ENCODE results near the gene FAM174B.
A peak's percentile ranks its signal among the peaks of the same experiment; 100 is the strongest.

The FAM174B gene

DNA sequence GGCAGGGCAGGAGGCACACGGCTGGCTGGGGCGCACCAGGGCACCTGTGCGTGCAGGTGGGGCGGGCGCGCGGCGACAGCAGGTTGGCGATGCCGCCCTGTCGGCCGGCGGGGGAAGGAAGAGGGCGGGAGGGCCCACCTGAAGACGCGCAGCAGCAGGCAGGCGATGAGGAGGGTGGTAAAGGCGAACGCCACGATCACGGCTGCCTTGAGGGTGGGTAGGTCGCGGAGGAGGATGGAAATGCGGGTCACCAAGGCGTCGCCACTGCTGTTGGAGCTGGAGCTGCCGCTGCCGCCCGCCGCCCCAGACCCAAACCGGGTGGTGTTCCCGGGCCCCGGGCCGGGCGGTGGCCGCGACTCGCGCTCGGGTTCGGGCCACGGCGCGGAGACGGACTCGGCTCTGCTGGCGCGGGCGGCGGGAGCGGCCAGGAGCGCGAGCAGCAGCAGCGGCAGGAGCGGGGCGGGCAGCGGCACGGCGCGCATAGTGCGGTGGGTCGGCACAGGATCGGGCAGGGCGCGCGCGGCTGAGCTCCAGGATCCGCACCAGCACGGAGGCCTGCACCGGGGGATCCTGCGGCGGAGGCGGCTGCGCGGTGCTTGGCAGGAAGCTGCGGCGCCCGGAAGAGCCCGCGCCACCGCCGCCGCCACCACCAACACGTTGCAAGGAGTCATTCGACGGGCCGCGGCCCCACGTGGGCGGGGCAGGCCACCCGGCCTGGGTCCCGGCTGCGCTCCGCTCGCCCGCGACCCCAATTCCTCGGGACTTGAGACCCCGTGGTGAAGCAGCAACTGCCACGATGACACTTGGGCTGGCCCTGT, at the start of gene FAM174B:
TSS of gene FAM174B (minus strand) at position 598 of the 818 bp plus-strand sequence.
- Mint-ChIP-seq H3K36me3 (no peaks in the 10 kb centered on the region), H3K27ac (peak within 1 kb of the TSS; percentile 57), H3K27me3 (peaks cover 46 to 50% of the 10 kb centered on the region in 2 donors), H3K4me3 (peak within 1 kb of the TSS; percentile 53 to 68), H3K9me3 (peaks cover 3 to 4% of the 10 kb centered on the region in 2 donors), H3K4me1 (peaks cover 2 to 9% of the 10 kb centered on the region in 2 donors)
- ATAC-seq (replicated peaks) (peak; percentile 33 to 46), DNase-seq (no peak)

DNA sequence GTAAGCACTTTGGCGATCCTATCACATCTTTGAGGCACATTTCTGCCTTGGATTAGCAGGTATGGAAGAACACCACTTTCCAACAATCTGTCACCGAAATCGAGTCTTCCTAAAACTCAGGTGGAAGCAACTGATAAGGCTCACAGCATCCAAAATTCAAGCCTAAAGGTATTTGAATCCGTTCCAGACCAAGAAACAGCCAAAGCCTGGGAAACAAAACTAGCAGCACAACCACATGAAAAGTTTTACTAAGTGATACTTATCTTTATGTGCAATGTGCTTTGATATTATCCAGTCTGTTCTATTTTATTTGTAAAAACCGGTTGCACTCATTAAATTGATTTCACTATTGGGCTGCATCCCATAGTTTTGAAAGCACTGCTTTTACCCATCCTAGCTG, 40.5 kb upstream of the FAM174B start:
- no peak for ATAC-seq (replicated peaks)
- Mint-ChIP-seq H3K4me1 (no peaks in the 10 kb centered on the region), H3K9me3 (peaks cover 5 to 10% of the 10 kb centered on the region in 2 donors), H3K36me3 (no peaks in the 10 kb centered on the region), H3K27me3 (peaks cover 11 to 14% of the 10 kb centered on the region in 2 donors), H3K4me3 (no peak overlapping the region), H3K27ac (no peak overlapping the region)
- no peak for DNase-seq

DNA sequence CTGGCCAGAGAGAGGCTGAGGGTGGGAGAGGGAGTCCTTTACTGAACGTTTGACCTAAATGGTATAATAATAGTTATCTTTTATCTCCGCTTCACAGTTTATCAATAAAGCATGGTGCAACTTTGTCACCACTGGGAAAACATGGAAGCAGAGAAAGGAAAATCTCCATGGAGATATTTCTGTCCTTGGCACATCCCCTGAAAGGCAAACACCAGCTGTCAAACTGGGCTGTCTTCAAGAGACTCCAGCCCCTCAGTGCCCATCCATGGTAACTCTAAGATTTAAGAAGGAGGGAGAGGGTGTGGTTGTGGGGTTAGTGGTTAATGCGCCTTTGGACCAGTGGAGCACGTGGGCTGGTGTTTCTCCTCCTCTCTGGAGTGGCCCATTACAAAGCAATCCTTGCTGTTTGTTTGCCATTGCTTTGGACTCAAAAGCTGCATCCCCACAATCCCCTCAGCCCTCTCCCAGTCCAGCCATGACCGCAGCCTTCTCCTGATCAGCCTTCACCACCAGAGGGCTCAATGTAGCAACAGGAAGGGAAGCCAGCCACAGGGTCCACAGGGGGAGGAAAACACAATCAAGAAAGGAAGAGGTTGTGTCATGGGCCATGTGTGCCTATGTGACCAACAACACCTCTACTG, 38.2 kb upstream of the FAM174B start:
- H3K9me3 Mint-ChIP-seq, result peaks cover 8 to 11% of the 10 kb centered on the region in 2 donors
- peaks cover 13 to 17% of the 10 kb centered on the region in 2 donors for H3K27me3 Mint-ChIP-seq
- DNase-seq (no peak), ATAC-seq (replicated peaks) (no peak)
- H3K4me1 Mint-ChIP-seq, result no peaks in the 10 kb centered on the region
- no peak overlapping the region for H3K27ac Mint-ChIP-seq
- no peak overlapping the region for H3K4me3 Mint-ChIP-seq
- H3K36me3 Mint-ChIP-seq, result no peaks in the 10 kb centered on the region

DNA sequence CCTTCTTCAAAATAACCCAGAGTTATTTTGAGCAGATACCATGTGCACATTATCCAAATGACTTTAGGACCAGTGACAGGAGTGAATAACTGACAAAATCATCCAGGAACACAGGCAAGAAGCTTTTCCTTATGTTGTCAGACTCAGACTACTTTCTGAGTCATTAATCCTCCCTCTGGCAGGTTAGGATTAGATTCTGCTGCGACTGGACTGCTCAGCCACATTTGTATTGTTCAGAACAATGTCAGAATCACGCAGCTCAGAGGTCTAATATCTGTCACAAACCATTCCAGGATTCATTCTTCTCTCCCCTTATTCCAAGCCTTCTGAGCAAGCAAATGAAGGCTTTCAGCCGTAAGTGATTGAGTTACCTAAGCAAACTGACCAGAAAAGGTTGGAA, 34.8 kb upstream of the FAM174B start:
- no peak for DNase-seq
- Mint-ChIP-seq H3K27ac (no peak overlapping the region), H3K4me3 (no peak overlapping the region), H3K4me1 (no peaks in the 10 kb centered on the region), H3K27me3 (peaks cover 0 to 19% of the 10 kb centered on the region in 2 donors), H3K9me3 (peaks cover 12 to 14% of the 10 kb centered on the region in 2 donors), H3K36me3 (peaks cover 0 to 2% of the 10 kb centered on the region in 2 donors)
- no peak for ATAC-seq (replicated peaks)

DNA sequence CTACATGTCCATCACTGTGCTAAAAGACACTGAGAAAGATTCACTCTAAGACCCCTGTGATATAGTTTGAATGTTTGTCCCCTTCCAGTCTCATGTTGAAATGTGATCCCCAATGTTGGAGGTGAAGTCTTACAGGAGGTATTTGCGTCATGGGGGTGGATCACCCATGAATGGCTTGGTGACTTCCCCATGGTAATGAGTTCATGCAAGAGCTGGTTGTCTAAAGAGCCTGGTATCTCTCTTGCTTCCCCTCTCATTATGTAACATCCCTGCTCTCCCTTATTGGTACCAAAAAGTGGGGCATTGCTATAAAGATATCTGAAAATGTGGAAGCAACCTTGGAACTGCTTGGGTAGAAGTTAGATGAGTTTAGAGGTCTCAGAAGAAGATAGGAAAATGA, 32.2 kb upstream of the FAM174B start:
- ATAC-seq (replicated peaks) (no peak), DNase-seq (no peak)
- peaks cover 15 to 29% of the 10 kb centered on the region in 2 donors for H3K27me3 Mint-ChIP-seq
- H3K36me3 Mint-ChIP-seq, result peaks cover 0 to 2% of the 10 kb centered on the region in 2 donors
- H3K4me1 Mint-ChIP-seq, result no peaks in the 10 kb centered on the region
- H3K27ac Mint-ChIP-seq, result no peak overlapping the region
- peaks cover 12 to 14% of the 10 kb centered on the region in 2 donors for H3K9me3 Mint-ChIP-seq
- H3K4me3 Mint-ChIP-seq, result no peak overlapping the region

- peaks cover 12 to 14% of the 10 kb centered on the region in 2 donors for H3K9me3 Mint-ChIP-seq
- H3K27ac Mint-ChIP-seq, result no peak overlapping the region
- DNase-seq (no peak), ATAC-seq (replicated peaks) (no peak)
- H3K36me3 Mint-ChIP-seq, result peaks cover 0 to 2% of the 10 kb centered on the region in 2 donors
- H3K4me3 Mint-ChIP-seq, result no peak overlapping the region
- H3K4me1 Mint-ChIP-seq, result no peaks in the 10 kb centered on the region
- H3K27me3 Mint-ChIP-seq, result peaks cover 15 to 29% of the 10 kb centered on the region in 2 donors
Observed at GRCh38 chr15:92687195-92687602, 31.6 kb upstream of the FAM174B start.

DNA sequence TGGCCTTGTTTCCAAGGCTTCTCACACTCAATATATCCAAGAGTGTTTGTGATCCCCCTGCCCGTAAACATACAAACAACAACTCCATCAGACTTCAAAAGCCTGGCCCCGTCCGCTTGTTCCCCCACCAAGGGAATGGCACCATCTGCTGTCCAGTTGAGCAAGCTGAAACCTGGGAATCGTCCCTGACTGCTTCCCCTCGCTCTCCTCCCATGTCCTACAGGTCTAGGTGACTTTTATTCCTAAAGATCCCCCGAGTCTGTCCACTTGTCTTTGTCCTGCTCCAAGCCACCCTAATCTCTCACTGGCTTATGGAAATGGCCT, 27.9 kb upstream of the FAM174B start:
- peaks cover 7 to 8% of the 10 kb centered on the region in 2 donors for H3K9me3 Mint-ChIP-seq
- no peak overlapping the region for H3K4me3 Mint-ChIP-seq
- H3K27me3 Mint-ChIP-seq, result peaks cover 15 to 24% of the 10 kb centered on the region in 2 donors
- DNase-seq, result no peak
- peaks cover 0 to 2% of the 10 kb centered on the region in 2 donors for H3K36me3 Mint-ChIP-seq
- H3K4me1 Mint-ChIP-seq, result no peaks in the 10 kb centered on the region
- ATAC-seq (replicated peaks), result no peak
- H3K27ac Mint-ChIP-seq, result no peak overlapping the region

- peaks cover 3% of the 10 kb centered on the region in 2 donors for H3K9me3 Mint-ChIP-seq
- H3K4me3 Mint-ChIP-seq, result no peak overlapping the region
- no peaks in the 10 kb centered on the region for H3K4me1 Mint-ChIP-seq
- H3K27ac Mint-ChIP-seq, result no peak overlapping the region
- H3K27me3 Mint-ChIP-seq, result peaks cover 15 to 25% of the 10 kb centered on the region in 2 donors
- no peaks in the 10 kb centered on the region for H3K36me3 Mint-ChIP-seq
- ATAC-seq (replicated peaks), result no peak
- no peak for DNase-seq
Observed at GRCh38 chr15:92682741-92683510, 27.4 kb upstream of the FAM174B start.

- Mint-ChIP-seq H3K36me3 (no peaks in the 10 kb centered on the region), H3K27me3 (peaks cover 20 to 21% of the 10 kb centered on the region in 2 donors), H3K4me3 (no peak overlapping the region), H3K27ac (no peak overlapping the region), H3K4me1 (no peaks in the 10 kb centered on the region), H3K9me3 (no peaks in the 10 kb centered on the region)
- no peak for DNase-seq
- ATAC-seq (replicated peaks), result no peak
Observed at GRCh38 chr15:92681141-92681631, 25.6 kb upstream of the FAM174B start.

GRCh38 chr15:92677999-92678398, 22.4 kb upstream of the FAM174B start:
- Mint-ChIP-seq H3K9me3 (no peaks in the 10 kb centered on the region), H3K27me3 (peaks cover 7 to 9% of the 10 kb centered on the region in 2 donors), H3K36me3 (no peaks in the 10 kb centered on the region), H3K4me3 (no peak overlapping the region), H3K27ac (no peak overlapping the region), H3K4me1 (no peaks in the 10 kb centered on the region)
- ATAC-seq (replicated peaks) (no peak), DNase-seq (no peak)

- H3K9me3 Mint-ChIP-seq, result no peaks in the 10 kb centered on the region
- no peaks in the 10 kb centered on the region for H3K4me1 Mint-ChIP-seq
- no peak overlapping the region for H3K4me3 Mint-ChIP-seq
- H3K27me3 Mint-ChIP-seq, result peaks cover 6% of the 10 kb centered on the region in 2 donors
- DNase-seq (no peak), ATAC-seq (replicated peaks) (no peak)
- no peaks in the 10 kb centered on the region for H3K36me3 Mint-ChIP-seq
- no peak overlapping the region for H3K27ac Mint-ChIP-seq
Observed at GRCh38 chr15:92676561-92676960, 21.0 kb upstream of the FAM174B start.

DNA sequence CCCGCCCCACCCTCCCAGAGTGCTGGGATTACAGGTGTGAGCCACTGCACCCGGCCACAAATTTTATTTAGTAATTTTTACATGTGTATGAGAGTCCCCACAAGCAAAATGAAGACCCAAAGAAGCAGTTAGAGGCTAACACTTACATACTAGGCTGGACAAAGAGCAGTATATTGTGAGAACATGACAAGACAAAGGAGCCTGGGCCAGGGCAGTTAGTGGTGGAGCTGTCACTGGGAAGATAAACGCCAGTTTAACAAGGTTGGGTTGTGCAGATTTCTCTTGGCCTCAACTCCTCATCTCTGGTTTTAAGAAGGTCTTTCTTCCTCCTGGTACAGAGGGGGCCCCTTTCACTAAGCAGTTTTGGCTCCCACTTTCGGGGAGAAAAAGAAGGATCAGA, 19.9 kb upstream of the FAM174B start:
- peaks cover 6% of the 10 kb centered on the region in 2 donors for H3K27me3 Mint-ChIP-seq
- no peak overlapping the region for H3K4me3 Mint-ChIP-seq
- no peaks in the 10 kb centered on the region for H3K9me3 Mint-ChIP-seq
- DNase-seq (no peak), ATAC-seq (replicated peaks) (no peak)
- no peaks in the 10 kb centered on the region for H3K36me3 Mint-ChIP-seq
- no peak overlapping the region for H3K27ac Mint-ChIP-seq
- no peaks in the 10 kb centered on the region for H3K4me1 Mint-ChIP-seq

DNA sequence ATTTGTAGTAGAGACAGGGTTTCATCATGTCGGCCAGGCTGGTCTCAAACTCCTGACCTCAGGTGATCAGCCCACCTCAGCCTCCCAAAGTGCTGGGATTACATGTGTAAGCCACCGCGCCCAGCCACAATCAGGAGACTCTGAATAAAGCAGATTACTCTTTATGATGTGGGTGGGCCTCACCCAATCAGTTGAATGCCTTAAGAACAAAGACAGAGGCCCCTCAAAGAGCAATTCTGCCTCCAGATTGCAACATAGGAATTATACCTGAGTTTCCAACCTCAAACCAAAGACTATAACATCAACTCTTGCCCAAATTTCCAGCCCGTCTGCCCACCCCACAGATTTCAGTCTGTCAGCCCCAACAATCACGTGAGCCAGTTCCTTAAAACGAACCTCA, 18.8 kb upstream of the FAM174B start:
- DNase-seq (no peak), ATAC-seq (replicated peaks) (no peak)
- Mint-ChIP-seq H3K9me3 (no peaks in the 10 kb centered on the region), H3K27ac (no peak overlapping the region), H3K27me3 (peaks cover 6% of the 10 kb centered on the region in 2 donors), H3K36me3 (no peaks in the 10 kb centered on the region), H3K4me1 (no peaks in the 10 kb centered on the region), H3K4me3 (no peak overlapping the region)

DNA sequence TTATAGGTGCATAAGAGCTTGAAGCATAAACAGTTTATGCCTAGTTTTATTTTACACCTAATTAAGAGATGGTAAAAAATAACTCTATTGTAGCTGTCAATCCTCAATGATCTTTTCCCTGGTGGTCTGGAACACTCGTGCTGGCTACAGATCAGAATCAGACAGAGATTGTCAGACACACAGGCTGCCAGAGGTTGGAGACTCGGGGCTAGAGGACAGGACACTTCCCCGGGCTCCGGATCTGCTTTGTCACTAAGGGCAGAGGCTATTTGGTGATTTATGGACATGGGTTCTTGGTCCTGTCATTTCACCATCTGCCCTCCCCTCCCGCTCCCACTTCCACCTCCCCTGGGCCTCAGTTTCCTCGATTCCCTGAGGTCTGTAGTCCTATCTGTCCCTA, 16.5 kb upstream of the FAM174B start:
- no peak overlapping the region for H3K27ac Mint-ChIP-seq
- DNase-seq (no peak), ATAC-seq (replicated peaks) (no peak)
- H3K27me3 Mint-ChIP-seq, result peaks cover 11 to 12% of the 10 kb centered on the region in 2 donors
- H3K9me3 Mint-ChIP-seq, result no peaks in the 10 kb centered on the region
- no peaks in the 10 kb centered on the region for H3K36me3 Mint-ChIP-seq
- peaks cover 0 to 2% of the 10 kb centered on the region in 2 donors for H3K4me1 Mint-ChIP-seq
- no peak overlapping the region for H3K4me3 Mint-ChIP-seq

All from stimulated activated naive B cell treated with anti-CD40 and anti-IgM and Interleukin-4, amounts not matched to agents 10 μg/mL and 1 μg/mL and 100 μg/mL, for 72 hours (primary cell).